Tibial nerve (tissue), 3 donors: ENCODE data around the gene KRT6B.

Experiments
- CTCF ChIP-seq, 5 experiments: fragments of 200-600 bp in 3 of 5; fragments of 450-650 bp in 2 of 5; sonication (generic) in 3 of 5; IDR thresholded peaks; one replicate each; pipeline ENCODE4 v1.5.1; 2016 to 2019; ENCODE audit warnings: antibody characterized with exemption in 5 of 5, mild to moderate bottlenecking in 3 of 5, moderate library complexity in 2 of 5
- POLR2A ChIP-seq, 2 donors: fragments of 450-650 bp; IDR thresholded peaks; one replicate each; pipeline ENCODE4 v1.6.1; 2017; ENCODE audit warnings: antibody characterized with exemption in 2 of 2, mild to moderate bottlenecking in 2 of 2, moderate library complexity in 2 of 2

- no peak for TF ChIP-seq CTCF (IDR thresholded peaks at IDR 0.05)
- no peak for TF ChIP-seq POLR2A (IDR thresholded peaks at IDR 0.05)
Observed at GRCh38 chr12:52497975-52498374, 46.0 kb upstream of the KRT6B start.
